A673 (cell line): ENCODE data around the gene SORCS1. TPM values are rescaled to one million over a fixed set of nuclear protein-coding genes. Genes with fewer than 3 reads are reported as not detected.

Experiments used
- BruUV-seq: library from RNA; stranded (reverse); fragments of 400-500 nt; replicated peaks from 2 replicates; lab custom pipeline; 2021; lab: Mats Ljungman, UMichigan
- CTCF ChIA-PET: fragments of 300-600 bp; sonication (Branson Sonifier 250); formaldehyde crosslinking; loops from one replicate; lab custom pipeline; 2022; ENCODE audit warnings: antibody characterized with exemption; lab: Charles Lee
- POLR2A ChIA-PET: fragments of 300-600 bp; sonication (Branson Sonifier 250); formaldehyde crosslinking; loops from one replicate; lab custom pipeline; 2022; ENCODE audit warnings: antibody characterized with exemption; ENCODE audit not compliant: low non-redundant PET; lab: Charles Lee
- DNase-seq: peaks from one replicate; pipeline ENCODE4 v3.0.0-alpha.2; 2015; ENCODE audit warnings: low spot score
- H3K27ac ChIP-seq: fragments of 200-600 bp; sonication (generic); 2 replicates; pipeline ENCODE4 v1.5.1; 2016; ENCODE audit warnings: mixed run types, low read depth, mild to moderate bottlenecking, mixed read lengths, antibody characterized with exemption, low read length; ENCODE audit not compliant: poor library complexity, severe bottlenecking
- H3K27me3 ChIP-seq: fragments of 200-600 bp; sonication (generic); replicated peaks from 2 replicates; pipeline ENCODE4 v1.6.1; 2017; ENCODE audit warnings: mixed run types, low read depth, mild to moderate bottlenecking, mixed read lengths, antibody characterized with exemption, low read length; ENCODE audit not compliant: insufficient read depth, poor library complexity
- H3K36me3 ChIP-seq: fragments of 200-600 bp; sonication (generic); 2 replicates; pipeline ENCODE4 v1.6.1; 2016; ENCODE audit warnings: mixed run types, mild to moderate bottlenecking, mixed read lengths, antibody characterized with exemption, low read length; ENCODE audit not compliant: insufficient read depth, poor library complexity, severe bottlenecking
- H3K4me1 ChIP-seq: fragments of 200-600 bp; sonication (generic); 2 replicates; pipeline ENCODE4 v1.6.1; 2017; ENCODE audit warnings: mixed run types, mild to moderate bottlenecking, mixed read lengths, antibody characterized with exemption, low read length; ENCODE audit not compliant: insufficient read depth, poor library complexity, severe bottlenecking
- H3K4me3 ChIP-seq: fragments of 200-600 bp; sonication (generic); 2 replicates; pipeline ENCODE4 v1.5.1; 2016; ENCODE audit warnings: low read depth, mixed run types, mild to moderate bottlenecking, mixed read lengths, low read length; ENCODE audit not compliant: poor library complexity, severe bottlenecking
- H3K9me3 ChIP-seq: fragments of 200-600 bp; sonication (generic); 2 replicates; pipeline ENCODE4 v1.6.1; 2016; ENCODE audit warnings: mixed run types, low read depth, mild to moderate bottlenecking, mixed read lengths, antibody characterized with exemption, low read length; ENCODE audit not compliant: poor library complexity, severe bottlenecking
- EZH2 ChIP-seq: fragments of 200-600 bp; sonication (generic); IDR thresholded peaks from 2 replicates; pipeline ENCODE4 v1.6.1; 2017; ENCODE audit warnings: borderline replicate concordance, low read depth, mild to moderate bottlenecking, mixed read lengths, antibody characterized with exemption, low read length; ENCODE audit not compliant: poor library complexity, severe bottlenecking
- intact Hi-C: fragments of 100-400 bp; cut with micrococcal nuclease; formaldehyde crosslinking; loops from one replicate; pipeline ENCODE4 v1.10.0; 2022; ENCODE audit not compliant: unreplicated experiment
- total RNA-seq: library from RNA; stranded (reverse); gene quantifications from 2 replicates; pipeline ENCODE4 v1.2.3, GENCODE V29; 2021
- TF ChIP-seq, protein P1 (sequence below): fragments of 300-800, 200-600 bp; sonication (generic); conservative IDR thresholded peaks from 2 replicates; pipeline ENCODE4 v1.5.1; 2017; ENCODE audit warnings: low read depth, mild to moderate bottlenecking, antibody characterized with exemption, low read length, moderate library complexity, mixed read lengths

The SORCS1 gene
- total RNA-seq, 1 experiment from 2014 or later: 0.34 TPM

DNA sequence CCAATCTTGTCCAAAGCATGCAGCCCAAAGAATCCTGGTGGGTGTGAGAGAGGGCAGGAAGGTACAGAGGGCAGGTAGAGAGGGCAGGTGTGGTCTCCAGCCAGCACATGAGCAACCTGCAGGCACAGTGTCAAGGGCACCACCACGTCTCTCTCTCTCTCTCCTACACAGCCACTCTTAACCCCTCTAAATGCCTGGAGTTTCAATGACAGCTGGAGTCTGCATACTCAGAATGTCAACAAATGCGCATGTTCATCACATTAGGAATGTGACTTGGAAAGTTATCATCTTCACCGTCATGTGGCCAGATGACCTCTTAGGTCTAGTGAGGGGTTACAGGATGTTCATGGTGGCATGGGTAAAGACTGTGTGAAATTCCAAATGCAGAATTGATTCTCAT is 456.8 kb downstream of the SORCS1 start:
- no peaks in the 10 kb centered on the region for H3K36me3 ChIP-seq
- no peak overlapping the region for H3K4me3 ChIP-seq
- no peaks in the 10 kb centered on the region for H3K27me3 ChIP-seq
- ChIA-PET CTCF (no interaction called here), POLR2A (no interaction called here)
- H3K4me1 ChIP-seq: no peaks in the 10 kb centered on the region
- BruUV-seq: no TSS peak
- no peak overlapping the region for H3K27ac ChIP-seq
- no peak for DNase-seq
- TF ChIP-seq, protein P1, sequence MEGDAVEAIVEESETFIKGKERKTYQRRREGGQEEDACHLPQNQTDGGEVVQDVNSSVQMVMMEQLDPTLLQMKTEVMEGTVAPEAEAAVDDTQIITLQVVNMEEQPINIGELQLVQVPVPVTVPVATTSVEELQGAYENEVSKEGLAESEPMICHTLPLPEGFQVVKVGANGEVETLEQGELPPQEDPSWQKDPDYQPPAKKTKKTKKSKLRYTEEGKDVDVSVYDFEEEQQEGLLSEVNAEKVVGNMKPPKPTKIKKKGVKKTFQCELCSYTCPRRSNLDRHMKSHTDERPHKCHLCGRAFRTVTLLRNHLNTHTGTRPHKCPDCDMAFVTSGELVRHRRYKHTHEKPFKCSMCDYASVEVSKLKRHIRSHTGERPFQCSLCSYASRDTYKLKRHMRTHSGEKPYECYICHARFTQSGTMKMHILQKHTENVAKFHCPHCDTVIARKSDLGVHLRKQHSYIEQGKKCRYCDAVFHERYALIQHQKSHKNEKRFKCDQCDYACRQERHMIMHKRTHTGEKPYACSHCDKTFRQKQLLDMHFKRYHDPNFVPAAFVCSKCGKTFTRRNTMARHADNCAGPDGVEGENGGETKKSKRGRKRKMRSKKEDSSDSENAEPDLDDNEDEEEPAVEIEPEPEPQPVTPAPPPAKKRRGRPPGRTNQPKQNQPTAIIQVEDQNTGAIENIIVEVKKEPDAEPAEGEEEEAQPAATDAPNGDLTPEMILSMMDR: no peak
- TF ChIP-seq EZH2: no peak
- H3K9me3 ChIP-seq: no peaks in the 10 kb centered on the region
- intact Hi-C loops: loop anchor here (10.0 kb wide), 2 partner anchors 303 to 1837 kb away; no protein-coding TSS in a partner anchor

DNA sequence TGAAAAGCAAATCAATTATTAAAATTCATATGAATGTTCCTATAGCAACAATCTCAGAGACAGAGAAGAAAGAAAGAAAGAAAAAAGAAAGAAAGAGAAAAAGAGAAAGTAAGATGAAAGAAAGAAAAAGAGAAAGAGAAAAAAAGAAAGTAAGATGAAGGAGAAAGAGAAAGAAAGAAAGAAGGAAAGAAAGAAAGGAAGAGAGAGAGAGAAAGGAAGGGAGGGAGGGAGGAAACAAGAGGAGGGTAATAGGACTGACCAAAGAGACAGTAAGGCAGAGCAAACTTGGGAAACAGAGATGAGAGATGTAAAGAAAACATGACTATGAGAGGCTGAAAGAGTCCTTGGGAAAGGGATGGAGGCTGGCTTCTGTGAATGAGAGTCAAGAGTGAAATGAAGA is 458.4 kb downstream of the SORCS1 start:
- BruUV-seq: no TSS peak
- intact Hi-C loops: loop anchor here (10.0 kb wide), 2 partner anchors 301 to 1839 kb away; no protein-coding TSS in a partner anchor
- no peaks in the 10 kb centered on the region for H3K27me3 ChIP-seq
- H3K9me3 ChIP-seq: no peaks in the 10 kb centered on the region
- CTCF ChIA-PET: interaction anchor here (0.6 to 1.0 kb wide), 4 partner anchors 59 to 1499 kb away, joined by 3 to 5 read pairs (median 4); no protein-coding TSS in a partner anchor
- no peak for TF ChIP-seq EZH2
- TF ChIP-seq, protein P1: no peak
- no peaks in the 10 kb centered on the region for H3K4me1 ChIP-seq
- no peak overlapping the region for H3K27ac ChIP-seq
- no peak for DNase-seq
- H3K4me3 ChIP-seq: no peak overlapping the region
- POLR2A ChIA-PET: no interaction called here
- no peaks in the 10 kb centered on the region for H3K36me3 ChIP-seq

DNA sequence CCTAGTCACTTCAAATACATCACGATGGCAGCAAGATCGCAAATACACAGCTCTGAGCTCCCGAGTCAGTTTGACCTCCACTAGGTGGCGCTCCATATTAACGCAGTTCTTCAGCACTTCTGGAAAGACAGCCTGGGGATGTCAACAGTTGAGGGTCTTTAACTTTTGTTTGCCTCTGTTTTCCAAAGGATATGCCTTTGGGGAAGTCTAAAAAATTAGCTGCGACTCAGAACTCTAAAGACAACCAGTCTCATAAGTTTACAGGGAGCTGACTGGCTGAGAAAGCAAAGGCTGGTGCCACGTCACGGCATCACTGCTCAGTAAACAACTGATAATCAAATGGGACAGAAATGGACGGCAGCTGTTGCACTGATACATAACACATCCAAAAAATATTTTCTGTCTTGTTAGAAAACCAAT is 458.8 kb downstream of the SORCS1 start:
- H3K4me3 ChIP-seq: no peak overlapping the region
- H3K27ac ChIP-seq: no peak overlapping the region
- intact Hi-C loops: loop anchor here (2.0 to 10.0 kb wide), 3 partner anchors 301 to 1839 kb away; no protein-coding TSS in a partner anchor
- no peaks in the 10 kb centered on the region for H3K36me3 ChIP-seq
- POLR2A ChIA-PET: no interaction called here
- BruUV-seq: no TSS peak
- DNase-seq: peak; percentile 81
- CTCF ChIA-PET: interaction anchor here (0.6 to 1.0 kb wide), 4 partner anchors 60 to 1499 kb away, joined by 3 to 5 read pairs (median 4); no protein-coding TSS in a partner anchor
- no peaks in the 10 kb centered on the region for H3K9me3 ChIP-seq
- H3K4me1 ChIP-seq: no peaks in the 10 kb centered on the region
- TF ChIP-seq, protein P1: peak; percentile 93
- TF ChIP-seq EZH2: no peak
- no peaks in the 10 kb centered on the region for H3K27me3 ChIP-seq
